ENCODE data around the gene RUNDC1. TPM values are rescaled to one million over a fixed set of nuclear protein-coding genes. Genes with fewer than 3 reads are reported as not detected.

RUNDC1 gene
- total and polyA plus RNA-seq, 2 of the 8 experiments (the other 6 are each of a cell fraction or from before 2014, with no cell fraction given): 7.9 to 11.9 TPM

- Histone ChIP-seq H2BK120ac (replicated peaks; ENCODE audit: low read depth, low read length) (no peak overlapping the region), H2BK15ac (ENCODE audit: low read length) (no peak overlapping the region), H3K4ac (replicated peaks; ENCODE audit: insufficient read length, low read depth, low read length) (no peak overlapping the region), H3K56ac (replicated peaks; ENCODE audit: insufficient read length, low read depth, low read length) (no peak overlapping the region), H4K20me1 (replicated peaks in 1 of 2; ENCODE audit: control insufficient read depth in 1 of 2, insufficient read depth in 2 of 2, low read length in 2 of 2) (peaks cover 2% of the 10 kb centered on the region in 2 experiments), H3K9ac (replicated peaks in 1 of 4; ENCODE audit: extremely low read depth in 1 of 4, low read depth in 3 of 4, low read length in 3 of 4) (no peak overlapping the region), H4K8ac (ENCODE audit: extremely low read depth, insufficient read depth, low read length) (no peak overlapping the region), H2BK5ac (ENCODE audit: low read depth, low read length) (no peak overlapping the region), H3K4me1 (replicated peaks in 1 of 4; ENCODE audit: control insufficient read depth in 3 of 4, insufficient read depth in 4 of 4, low read length in 3 of 4) (peaks cover 3 to 7% (median 3%) of the 10 kb centered on the region in 4 experiments), H2AK5ac (ENCODE audit: low read depth, low read length) (no peak overlapping the region), H2BK20ac (ENCODE audit: low read length) (no peak overlapping the region), H3K14ac (ENCODE audit: insufficient read length) (no peak overlapping the region), H2BK12ac (ENCODE audit: low read depth, low read length) (no peak overlapping the region), H3K27me3 (replicated peaks in 1 of 4; ENCODE audit: control insufficient read depth in 3 of 4, extremely low read depth in 1 of 4, insufficient read depth in 3 of 4, low read length in 3 of 4) (no peaks in the 10 kb centered on the region), H4K5ac (ENCODE audit: insufficient read length, low read depth, low read length) (no peak overlapping the region), H3K79me1 (ENCODE audit: low read depth, low read length) (0 out of 2 replicates have a peak, but pooled peaks cover 6% of the 10 kb centered on the region), H3K4me2 (ENCODE audit: insufficient read depth in 1 of 2, low read depth in 2 of 2, low read length in 2 of 2) (no peak overlapping the region), H2AFZ (ENCODE audit: low read length) (no peak overlapping the region), H3K27ac (ENCODE audit: low read depth, low read length) (no peak overlapping the region), H3K23ac (ENCODE audit: insufficient read length) (no peak overlapping the region), H3K79me2 (ENCODE audit: control insufficient read depth in 1 of 2, insufficient read depth in 2 of 2, low read length in 2 of 2) (no peaks in the 10 kb centered on the region), H3K23me2 (ENCODE audit: low read depth, low read length) (no peaks in the 10 kb centered on the region; the same call in 1 of the 2 replicates), H3K9me3 (ENCODE audit: insufficient read depth in 2 of 2, low read depth in 1 of 2, low read length in 1 of 2) (no peaks in the 10 kb centered on the region), H3K36me3 (ENCODE audit: control insufficient read depth in 2 of 4, insufficient read depth in 4 of 4, low read length in 3 of 4) (peaks cover 0 to 12% (median 0%) of the 10 kb centered on the region in 4 experiments; a peak in 4 of 8 replicates), H3K4me3 (ENCODE audit: extremely low read depth in 1 of 4, insufficient read depth in 2 of 4, low read depth in 3 of 4, low read length in 4 of 4) (no peak overlapping the region), H4K91ac (replicated peaks; ENCODE audit: insufficient read length, low read length) (no peak overlapping the region), H3K18ac (ENCODE audit: extremely low read depth, low read length) (no peak overlapping the region)
- 96% methylated on average over 5 of the region's 5 CpGs; no CpG with 5 or more reads in 1 of the 2 experiments for WGBS, 2 experiments (ENCODE audit: extremely low coverage in 1 of 2, insufficient coverage in 1 of 2, insufficient read length in 1 of 2, insufficient replicate concordance in 2 of 2, low coverage in 1 of 2, low lambda C conversion rate in 2 of 2, missing lambda C conversion rate in 1 of 2)
- FAIRE-seq: no peak
- TF ChIP-seq SAP30 (IDR thresholded peaks at IDR 0.05; ENCODE audit: insufficient read depth, insufficient replicate concordance, low read length) (no peak), POU5F1 (IDR thresholded peaks at IDR 0.05; ENCODE audit: low read depth, low read length) (no peak), KDM1A (IDR thresholded peaks at IDR 0.05; ENCODE audit: borderline replicate concordance, low read length) (no peak), RNF2 (IDR thresholded peaks at IDR 0.05; ENCODE audit: borderline replicate concordance, low read depth, low read length, missing control alignments, poor library complexity, severe bottlenecking) (no peak), ZNF274 (IDR thresholded peaks at IDR 0.05; ENCODE audit: borderline replicate concordance, extremely low read depth, low read length) (no peak), KDM5A (IDR thresholded peaks at IDR 0.05; ENCODE audit: low read length) (no peak), EZH2 (IDR thresholded peaks at IDR 0.05; ENCODE audit: low read depth, low read length, severe bottlenecking) (no peak), TCF12 (IDR thresholded peaks at IDR 0.05; ENCODE audit: low read depth, low read length) (no peak), YY1 (IDR thresholded peaks at IDR 0.05; ENCODE audit: low read depth, low read length) (no peak), ASH2L (IDR thresholded peaks at IDR 0.05; ENCODE audit: low read length) (no peak), SP2 (IDR thresholded peaks at IDR 0.05; ENCODE audit: low read length) (no peak), JUN (IDR thresholded peaks at IDR 0.05; ENCODE audit: low read depth, low read length) (no peak), NANOG (IDR thresholded peaks at IDR 0.05; ENCODE audit: insufficient read depth, low read depth, low read length, poor library complexity, severe bottlenecking) (no peak)
- POLR2A ChIA-PET (ENCODE audit: partially characterized antibody): interaction anchor here (0.7 to 7.5 kb wide), 5 partner anchors 9 to 305 kb away, joined by 3 to 104 read pairs (median 3); partner anchors contain the start of genes RPL27 and VAT1
- DNase-seq (ENCODE audit: low read depth in 1 of 2, low spot score in 2 of 2): no peak
- CTCF ChIA-PET (ENCODE audit: partially characterized antibody): interaction anchor here (1.9 kb wide), 1 partner anchor 12 kb away, joined by 6 read pairs; the partner anchor contains the start of gene RPL27
Observed at GRCh38 chr17:43010667-43011308, 30.4 kb downstream of the RUNDC1 start.
